ENCODE data around the gene FGD1. TPM values are rescaled to one million over a fixed set of nuclear protein-coding genes. Genes with fewer than 3 reads are reported as not detected.

The FGD1 gene
- total RNA-seq, 1 donor, result not detected

Other genes with a start within 250 kb of the FGD1 start
- 0.42 TPM for gene WNK3, start 138.2 kb downstream of the FGD1 start, total RNA-seq
- gene TSR2, start 55.8 kb downstream of the FGD1 start, total RNA-seq, result 19.1 TPM
- 21.2 TPM for gene GNL3L, start 34.0 kb upstream of the FGD1 start, total RNA-seq

Data from mononuclear cell (primary cell).